Measurements from ENCODE around the gene GARIN3.

The GARIN3 gene

GRCh38 chr5:157137691-157138090 is 28.4 kb downstream of the GARIN3 start:
- Histone ChIP-seq H3K9me2 (replicated peaks; ENCODE audit: control insufficient read depth, low read length) (no peaks in the 10 kb centered on the region), H3K79me2 (ENCODE audit: control insufficient read depth, low read length) (peaks cover 57% of the 10 kb centered on the region), H3K27me3 (ENCODE audit: control insufficient read depth, low read length) (no peaks in the 10 kb centered on the region), H3K9me3 (ENCODE audit: control insufficient read depth, insufficient read depth, low read length) (no peaks in the 10 kb centered on the region), H3K36me3 (ENCODE audit: control insufficient read depth, low read length) (peaks cover 39% of the 10 kb centered on the region), H3K4me2 (ENCODE audit: low read length) (no peak overlapping the region), H4K20me1 (ENCODE audit: control insufficient read depth, insufficient read depth, low read depth, low read length) (no peaks in the 10 kb centered on the region), H3K4me3 (ENCODE audit: low read length) (no peak overlapping the region), H3K27ac (ENCODE audit: low read depth, low read length) (no peak overlapping the region), H3K4me1 (ENCODE audit: control insufficient read depth, low read length) (peaks cover 30% of the 10 kb centered on the region), H3F3A (ENCODE audit: control insufficient read depth, insufficient read depth) (peaks cover 14% of the 10 kb centered on the region; the same call in 1 of the 2 replicates)
- TF ChIP-seq EZH2phosphoT487 (IDR thresholded peaks at IDR 0.05; ENCODE audit: borderline replicate concordance, low read length) (no peak), CTCF (IDR thresholded peaks at IDR 0.05; ENCODE audit: low read depth, low read length, poor library complexity, severe bottlenecking) (no peak)

- Histone ChIP-seq H3K4me3 (ENCODE audit: low read length) (no peak overlapping the region), H3K9me2 (replicated peaks; ENCODE audit: control insufficient read depth, low read length) (no peaks in the 10 kb centered on the region), H3F3A (ENCODE audit: control insufficient read depth, insufficient read depth) (peaks cover 21% of the 10 kb centered on the region), H3K36me3 (ENCODE audit: control insufficient read depth, low read length) (no peaks in the 10 kb centered on the region; the same call in 1 of the 2 replicates), H3K4me2 (ENCODE audit: low read length) (no peak overlapping the region), H3K27ac (ENCODE audit: low read depth, low read length) (no peak overlapping the region), H3K27me3 (ENCODE audit: control insufficient read depth, low read length) (no peaks in the 10 kb centered on the region), H4K20me1 (ENCODE audit: control insufficient read depth, insufficient read depth, low read depth, low read length) (no peaks in the 10 kb centered on the region), H3K79me2 (ENCODE audit: control insufficient read depth, low read length) (peaks cover 5% of the 10 kb centered on the region), H3K9me3 (ENCODE audit: control insufficient read depth, insufficient read depth, low read length) (no peaks in the 10 kb centered on the region), H3K4me1 (ENCODE audit: control insufficient read depth, low read length) (peaks cover 52% of the 10 kb centered on the region)
- TF ChIP-seq EZH2phosphoT487 (IDR thresholded peaks at IDR 0.05; ENCODE audit: borderline replicate concordance, low read length) (no peak), CTCF (IDR thresholded peaks at IDR 0.05; ENCODE audit: low read depth, low read length, poor library complexity, severe bottlenecking) (no peak)
Measured at GRCh38 chr5:157132281-157132612, 33.8 kb downstream of the GARIN3 start.

- no peaks in the 10 kb centered on the region for H3K36me3 ChIP-seq (ENCODE audit: control insufficient read depth, low read length)
- peaks cover 2% of the 10 kb centered on the region for H3K79me2 ChIP-seq (ENCODE audit: control insufficient read depth, low read length)
- H3K4me1 ChIP-seq (ENCODE audit: control insufficient read depth, low read length), result peaks cover 50% of the 10 kb centered on the region
- TF ChIP-seq EZH2phosphoT487 (IDR thresholded peaks at IDR 0.05; ENCODE audit: borderline replicate concordance, low read length), result no peak
- no peak for TF ChIP-seq CTCF (IDR thresholded peaks at IDR 0.05; ENCODE audit: low read depth, low read length, poor library complexity, severe bottlenecking)
- H3K27ac ChIP-seq (ENCODE audit: low read depth, low read length), result peak overlapping the region; percentile 36
- no peaks in the 10 kb centered on the region for H4K20me1 ChIP-seq (ENCODE audit: control insufficient read depth, insufficient read depth, low read depth, low read length)
- no peaks in the 10 kb centered on the region for H3K9me2 ChIP-seq (replicated peaks; ENCODE audit: control insufficient read depth, low read length)
- H3K9me3 ChIP-seq (ENCODE audit: control insufficient read depth, insufficient read depth, low read length), result no peaks in the 10 kb centered on the region
- H3K4me2 ChIP-seq (ENCODE audit: low read length), result peak overlapping the region; percentile 43
- H3F3A ChIP-seq (ENCODE audit: control insufficient read depth, insufficient read depth), result peaks cover 21% of the 10 kb centered on the region
- H3K27me3 ChIP-seq (ENCODE audit: control insufficient read depth, low read length), result no peaks in the 10 kb centered on the region
- H3K4me3 ChIP-seq (ENCODE audit: low read length), result no peak overlapping the region
Measured at GRCh38 chr5:157130925-157131324, 35.1 kb downstream of the GARIN3 start.

GRCh38 chr5:157121709-157122108 is 44.4 kb downstream of the GARIN3 start:
- no peak for TF ChIP-seq EZH2phosphoT487 (IDR thresholded peaks at IDR 0.05; ENCODE audit: borderline replicate concordance, low read length)
- TF ChIP-seq CTCF (IDR thresholded peaks at IDR 0.05; ENCODE audit: low read depth, low read length, poor library complexity, severe bottlenecking), result no peak
- Histone ChIP-seq H3K4me1 (ENCODE audit: control insufficient read depth, low read length) (no peaks in the 10 kb centered on the region), H3K27me3 (ENCODE audit: control insufficient read depth, low read length) (no peaks in the 10 kb centered on the region), H3K9me3 (ENCODE audit: control insufficient read depth, insufficient read depth, low read length) (peaks cover 10% of the 10 kb centered on the region), H4K20me1 (ENCODE audit: control insufficient read depth, insufficient read depth, low read depth, low read length) (no peaks in the 10 kb centered on the region), H3K4me3 (ENCODE audit: low read length) (no peak overlapping the region), H3K27ac (ENCODE audit: low read depth, low read length) (no peak overlapping the region), H3K79me2 (ENCODE audit: control insufficient read depth, low read length) (no peaks in the 10 kb centered on the region), H3K4me2 (ENCODE audit: low read length) (no peak overlapping the region), H3K36me3 (ENCODE audit: control insufficient read depth, low read length) (no peaks in the 10 kb centered on the region), H3F3A (ENCODE audit: control insufficient read depth, insufficient read depth) (no peaks in the 10 kb centered on the region), H3K9me2 (replicated peaks; ENCODE audit: control insufficient read depth, low read length) (no peaks in the 10 kb centered on the region)
